ENCODE measurements around the gene FGFR2. TPM values are rescaled to one million over a fixed set of nuclear protein-coding genes. Genes with fewer than 3 reads are reported as not detected.
A peak's percentile ranks its signal among the peaks of the same experiment; 100 is the strongest.

FGFR2 gene
- total RNA-seq, 4 donors from 2014 or later, result 65.6 to 149 (median 122) TPM

DNA sequence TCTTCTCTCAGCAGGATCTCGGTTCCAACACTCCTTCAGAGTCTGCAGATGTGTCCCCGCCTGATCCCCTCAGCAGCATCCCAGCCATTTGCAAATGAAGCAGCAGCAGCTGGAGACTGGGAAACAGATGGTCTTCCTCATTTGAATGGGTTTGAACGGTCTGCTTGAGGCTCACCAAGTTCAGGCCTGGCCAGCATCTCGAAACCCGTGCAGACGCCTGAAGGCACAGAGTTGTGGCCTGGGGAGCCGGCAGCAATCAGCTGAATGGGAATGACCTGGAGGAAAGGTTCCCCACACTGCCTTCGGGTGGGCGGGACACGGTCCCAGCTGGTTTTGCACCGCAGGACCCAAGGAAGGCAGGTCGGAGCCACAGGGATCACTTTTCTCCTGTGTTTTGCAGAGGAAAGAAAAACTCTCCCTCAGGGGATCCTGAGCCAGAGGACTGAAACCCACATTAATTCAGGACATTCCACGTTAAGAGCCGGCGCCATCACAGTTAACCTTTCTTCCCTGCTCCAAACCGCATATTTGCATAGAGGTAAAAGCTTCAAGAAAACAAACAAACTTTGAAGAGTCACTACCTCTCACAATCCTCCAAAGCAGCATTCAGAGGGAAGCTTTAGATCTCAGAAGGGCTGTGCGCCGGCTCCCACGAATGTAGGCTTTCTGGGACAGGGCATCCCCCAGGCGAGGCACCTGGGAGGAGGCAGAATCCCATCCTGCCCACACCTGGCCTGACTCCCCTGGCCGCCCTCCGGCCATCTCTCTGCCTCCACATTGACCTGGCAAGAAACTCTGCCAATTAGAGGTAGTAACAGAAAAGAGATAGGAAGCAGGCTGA is 17.7 kb downstream of the FGFR2 start:
- DNase-seq, result no peak
- Histone ChIP-seq H3K27ac (peak overlapping the region; percentile 74 to 80 (median 77)), H3K4me1 (peaks cover 27 to 36% of the 10 kb centered on the region in 2 donors), H3K27me3 (no peaks in the 10 kb centered on the region), H3K9me3 (no peaks in the 10 kb centered on the region), H3K4me3 (replicated peaks in 1 of 3) (no peak overlapping the region), H3K36me3 (no peaks in the 10 kb centered on the region)
- intact Hi-C loops (cut with DNase I), result no loop called here
- TF ChIP-seq POLR2A (IDR thresholded peaks at IDR 0.05), result no peak
- TF ChIP-seq, protein P1, sequence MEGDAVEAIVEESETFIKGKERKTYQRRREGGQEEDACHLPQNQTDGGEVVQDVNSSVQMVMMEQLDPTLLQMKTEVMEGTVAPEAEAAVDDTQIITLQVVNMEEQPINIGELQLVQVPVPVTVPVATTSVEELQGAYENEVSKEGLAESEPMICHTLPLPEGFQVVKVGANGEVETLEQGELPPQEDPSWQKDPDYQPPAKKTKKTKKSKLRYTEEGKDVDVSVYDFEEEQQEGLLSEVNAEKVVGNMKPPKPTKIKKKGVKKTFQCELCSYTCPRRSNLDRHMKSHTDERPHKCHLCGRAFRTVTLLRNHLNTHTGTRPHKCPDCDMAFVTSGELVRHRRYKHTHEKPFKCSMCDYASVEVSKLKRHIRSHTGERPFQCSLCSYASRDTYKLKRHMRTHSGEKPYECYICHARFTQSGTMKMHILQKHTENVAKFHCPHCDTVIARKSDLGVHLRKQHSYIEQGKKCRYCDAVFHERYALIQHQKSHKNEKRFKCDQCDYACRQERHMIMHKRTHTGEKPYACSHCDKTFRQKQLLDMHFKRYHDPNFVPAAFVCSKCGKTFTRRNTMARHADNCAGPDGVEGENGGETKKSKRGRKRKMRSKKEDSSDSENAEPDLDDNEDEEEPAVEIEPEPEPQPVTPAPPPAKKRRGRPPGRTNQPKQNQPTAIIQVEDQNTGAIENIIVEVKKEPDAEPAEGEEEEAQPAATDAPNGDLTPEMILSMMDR (IDR thresholded peaks at IDR 0.05), result no peak
- 69 to 72% methylated on average over 19 of the region's 22 CpGs for WGBS, 2 donors

DNA sequence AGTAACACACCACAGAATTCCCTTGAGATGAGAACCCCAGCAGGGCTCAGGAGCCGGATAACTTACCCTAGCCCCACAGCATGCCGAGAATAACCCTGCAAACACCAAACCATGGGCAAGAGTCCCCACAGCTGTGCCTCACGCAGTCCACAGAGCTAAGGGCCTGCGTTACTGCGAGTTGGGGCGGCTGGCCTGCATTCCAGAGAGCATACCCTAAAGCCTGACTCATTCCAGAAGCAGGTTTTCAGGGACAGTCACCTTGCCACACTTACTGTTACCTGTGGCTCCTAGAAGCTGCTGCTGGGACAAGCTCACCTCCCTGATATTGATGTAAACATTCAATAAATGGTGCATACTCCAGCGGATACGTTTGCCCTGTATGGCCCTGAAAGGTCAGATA is 18.6 kb downstream of the FGFR2 start:
- peak overlapping the region; percentile 74 to 80 (median 77) for H3K27ac ChIP-seq

DNA sequence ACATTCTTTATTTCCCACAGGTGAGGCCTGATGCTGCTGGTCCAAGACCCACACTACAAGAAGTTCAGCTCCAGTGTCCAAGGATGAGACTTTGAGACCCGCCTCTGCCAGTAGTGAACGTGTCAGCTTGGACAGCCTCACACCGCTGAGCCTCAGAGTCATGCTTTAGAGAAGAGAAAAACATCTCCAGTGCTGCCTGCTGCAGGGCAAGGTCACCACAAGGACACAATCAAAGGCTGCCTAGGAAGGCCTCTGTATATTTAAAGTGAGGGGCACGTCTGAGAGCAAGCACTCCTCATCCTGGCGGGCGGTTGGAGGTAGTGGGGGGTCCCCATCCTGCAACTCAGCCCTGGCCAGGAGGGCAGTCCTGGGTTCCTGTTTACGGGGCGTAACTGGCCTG is 19.3 kb downstream of the FGFR2 start:
- H3K27me3 ChIP-seq, result no peaks in the 10 kb centered on the region
- H3K4me3 ChIP-seq (replicated peaks in 1 of 3), result no peak overlapping the region
- no peaks in the 10 kb centered on the region for H3K36me3 ChIP-seq
- peak overlapping the region; percentile 74 to 80 (median 77) for H3K27ac ChIP-seq
- peak; percentile 60 to 66 for DNase-seq
- H3K9me3 ChIP-seq, result no peaks in the 10 kb centered on the region
- intact Hi-C loops (cut with DNase I), result no loop called here
- 33 to 61% methylated on average over 6 to 8 of the region's 8 CpGs for WGBS, 2 donors
- peaks cover 27 to 33% of the 10 kb centered on the region in 2 donors for H3K4me1 ChIP-seq
- no peak for TF ChIP-seq POLR2A (IDR thresholded peaks at IDR 0.05)
- TF ChIP-seq, protein P1 (IDR thresholded peaks at IDR 0.05), result peak in 1 of 6 experiments; percentile 26

More for the DNA sequence above, 18.6 kb downstream of the FGFR2 start:
- Histone ChIP-seq H3K4me1 (peaks cover 27 to 33% of the 10 kb centered on the region in 2 donors), H3K4me3 (replicated peaks in 1 of 3) (no peak overlapping the region), H3K36me3 (no peaks in the 10 kb centered on the region), H3K27me3 (no peaks in the 10 kb centered on the region), H3K9me3 (no peaks in the 10 kb centered on the region)
- peak in 1 of 2 donors; percentile 27 for DNase-seq
- WGBS, 2 donors, result 76 to 88% methylated on average over 6 to 8 of the region's 8 CpGs
- TF ChIP-seq, protein P1 (IDR thresholded peaks at IDR 0.05), result no peak
- TF ChIP-seq POLR2A (IDR thresholded peaks at IDR 0.05), result no peak
- intact Hi-C loops (cut with DNase I), result no loop called here

DNA sequence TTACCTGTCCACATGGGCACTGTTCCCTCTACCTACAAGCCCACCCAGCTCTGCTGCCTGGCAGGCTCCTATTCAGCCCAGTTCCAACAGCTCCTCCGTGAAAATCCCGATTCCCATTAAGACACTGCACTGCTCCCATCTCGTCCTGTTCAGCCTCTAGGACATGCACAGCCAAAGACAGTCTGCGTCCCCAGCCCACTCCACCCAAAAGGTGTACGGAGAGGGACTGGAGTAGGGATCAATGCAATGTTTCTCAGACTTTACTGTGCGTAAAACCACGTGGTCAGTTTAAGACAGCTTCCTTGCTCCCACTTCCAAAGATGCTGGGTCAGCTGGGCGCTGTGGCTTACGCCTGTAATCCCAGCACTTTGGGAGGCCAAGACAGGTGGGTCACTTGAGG is 19.9 kb downstream of the FGFR2 start:
- WGBS, 2 donors, result 82 to 90% methylated on average over 9 of the region's 9 CpGs
- DNase-seq, result no peak
- no peaks in the 10 kb centered on the region for H3K27me3 ChIP-seq
- TF ChIP-seq, protein P1 (IDR thresholded peaks at IDR 0.05), result no peak
- no peak for TF ChIP-seq POLR2A (IDR thresholded peaks at IDR 0.05)
- intact Hi-C loops (cut with DNase I), result no loop called here
- peak overlapping the region; percentile 74 to 80 (median 77) for H3K27ac ChIP-seq
- H3K9me3 ChIP-seq, result no peaks in the 10 kb centered on the region
- no peak overlapping the region for H3K4me3 ChIP-seq (replicated peaks in 1 of 3)
- H3K4me1 ChIP-seq, result peaks cover 31 to 40% of the 10 kb centered on the region in 2 donors
- no peaks in the 10 kb centered on the region for H3K36me3 ChIP-seq

DNA sequence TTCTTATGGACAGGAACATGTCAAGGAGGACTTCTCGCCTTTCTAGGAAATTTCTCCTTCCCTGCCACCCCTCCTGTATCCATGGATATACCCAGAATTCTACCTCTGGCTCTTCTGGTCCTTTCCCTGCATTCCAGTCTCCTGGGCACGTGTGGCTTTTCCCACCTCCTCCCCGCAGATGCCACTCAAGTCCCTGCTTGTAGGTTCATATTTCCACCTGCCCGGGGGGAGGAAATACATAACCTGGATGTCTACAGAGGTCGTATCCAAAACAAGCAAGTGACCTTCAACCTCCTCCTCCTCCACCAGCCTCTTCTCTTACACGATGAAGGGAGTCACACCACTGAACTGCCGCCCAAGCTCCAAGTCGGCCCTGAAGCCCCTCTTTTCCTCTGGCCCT is 20.7 kb downstream of the FGFR2 start:
- intact Hi-C loops (cut with DNase I), result no loop called here
- TF ChIP-seq POLR2A (IDR thresholded peaks at IDR 0.05), result no peak
- H3K27me3 ChIP-seq, result no peaks in the 10 kb centered on the region
- no peaks in the 10 kb centered on the region for H3K36me3 ChIP-seq
- no peak overlapping the region for H3K4me3 ChIP-seq (replicated peaks in 1 of 3)
- peak overlapping the region in 1 of 3 donors; percentile 77 for H3K27ac ChIP-seq
- no peaks in the 10 kb centered on the region for H3K9me3 ChIP-seq
- no peak for DNase-seq
- WGBS, 2 donors, result 63 to 79% methylated on average over 8 of the region's 8 CpGs
- peaks cover 35 to 45% of the 10 kb centered on the region in 2 donors for H3K4me1 ChIP-seq

Measured in thyroid gland (tissue), 4 donors.